G401 (cell line): ENCODE results near the gene RIC3. TPM values are rescaled to one million over a fixed set of nuclear protein-coding genes. Genes with fewer than 3 reads are reported as not detected.
"Not testable (repeated sequence)": the region's sequence is repeated elsewhere in the genome, so short reads cannot be mapped to it uniquely, and the experiment has no call there.

Source experiments
- DNase-seq: peaks from one replicate; pipeline ENCODE4 v3.0.0-alpha.2; 2015; ENCODE audit warnings: low spot score
- in situ Hi-C: cut with HindIII; loops from 2 replicates; pipeline ENCODE4 v1.10.0; 2016; ENCODE audit warnings: low sequenced_read_pairs, mixed read lengths
- total RNA-seq: library from RNA; depleted of rRNA; stranded (reverse); fragments of >200 nt; shearing (Covaris generic); gene quantifications from 2 replicates; pipeline ENCODE4 v1.2.3, GENCODE V29; 2014

The RIC3 gene
- total RNA-seq, 1 experiment from 2014 or later: not detected

DNA sequence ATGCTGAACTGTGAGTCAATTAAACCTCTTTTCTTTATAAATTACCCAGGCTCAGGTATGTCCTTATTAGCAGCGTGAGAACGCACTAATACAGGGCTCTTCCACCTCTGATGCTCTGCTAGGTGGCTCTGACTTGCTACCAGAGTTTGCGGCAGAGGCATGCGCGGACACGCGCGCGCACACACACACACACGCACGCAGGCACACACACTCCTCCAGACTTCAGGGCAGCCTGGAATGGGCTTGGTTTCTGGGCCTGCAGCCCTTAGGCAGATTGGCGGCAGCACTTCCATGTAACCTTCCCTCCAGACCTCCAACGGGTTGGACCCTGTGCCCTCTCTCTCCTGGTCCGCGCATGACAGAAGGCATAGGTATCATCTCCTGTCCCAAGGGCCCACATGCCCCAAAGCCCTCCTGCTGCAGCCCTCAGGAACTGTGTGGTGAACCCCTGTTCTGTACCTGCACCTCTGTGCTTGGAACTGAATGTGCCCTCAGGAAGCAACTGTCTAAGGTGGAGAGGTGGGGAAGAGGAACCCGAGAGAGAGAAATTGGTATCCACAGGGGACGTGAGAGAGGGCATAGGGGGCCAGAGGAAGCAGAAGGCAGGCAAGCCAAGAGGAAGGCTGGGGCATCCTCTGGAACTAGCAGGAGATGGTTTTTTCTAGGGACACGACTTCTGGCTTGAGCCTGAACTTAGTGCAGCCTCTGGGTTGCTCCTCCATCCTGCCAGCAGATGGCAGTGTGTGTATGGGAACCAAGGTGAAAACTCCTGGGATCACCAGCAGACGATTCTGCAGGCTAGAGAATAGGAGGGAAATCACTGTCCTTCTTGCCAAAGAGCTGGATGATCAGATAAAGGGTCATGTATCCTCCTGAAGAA, 23.4 kb upstream of the RIC3 start:
- in situ Hi-C loops: no loop called here
- peak; percentile 79 for DNase-seq

DNA sequence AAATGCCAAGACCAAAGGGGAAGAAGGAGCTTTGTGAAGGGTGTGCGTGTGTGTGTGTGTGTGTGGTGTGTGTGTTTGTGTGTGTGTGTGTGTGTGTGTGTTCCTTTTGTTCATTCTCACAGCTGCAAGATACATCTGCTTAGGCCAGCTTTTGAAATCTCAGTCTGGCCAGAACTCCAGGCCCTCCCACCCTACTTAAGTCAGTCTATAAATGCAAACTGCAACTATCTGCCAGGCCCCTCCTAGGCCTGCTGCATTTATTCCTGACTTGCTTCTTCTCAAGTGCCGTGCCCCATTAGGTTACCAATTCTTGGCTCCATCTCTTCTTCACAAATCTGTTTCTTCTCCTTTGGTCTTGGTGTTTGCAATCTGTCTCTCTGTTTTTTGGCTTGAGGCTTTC, 21.6 kb upstream of the RIC3 start:
- DNase-seq: no peak
- in situ Hi-C loops: no loop called here

DNA sequence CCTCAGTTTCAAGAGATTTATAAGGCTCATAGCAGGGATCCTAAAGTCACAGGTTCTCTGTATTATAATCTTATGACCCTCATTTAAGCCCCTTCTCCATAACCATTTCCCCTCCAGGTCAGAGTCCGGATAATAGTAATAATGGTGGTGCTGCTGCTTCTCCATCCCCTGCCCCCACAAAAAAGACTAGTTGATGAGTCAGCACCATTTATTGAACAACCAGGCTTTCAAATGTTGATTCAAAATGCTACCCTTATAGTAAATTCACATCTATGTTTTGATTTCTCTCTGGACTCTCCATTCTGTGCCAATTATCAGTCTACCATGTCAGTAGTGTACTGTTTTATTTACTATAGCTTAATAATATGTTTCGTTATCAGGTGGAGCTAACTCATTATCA, 17.6 kb upstream of the RIC3 start:
- no peak for DNase-seq
- in situ Hi-C loops: no loop called here

DNA sequence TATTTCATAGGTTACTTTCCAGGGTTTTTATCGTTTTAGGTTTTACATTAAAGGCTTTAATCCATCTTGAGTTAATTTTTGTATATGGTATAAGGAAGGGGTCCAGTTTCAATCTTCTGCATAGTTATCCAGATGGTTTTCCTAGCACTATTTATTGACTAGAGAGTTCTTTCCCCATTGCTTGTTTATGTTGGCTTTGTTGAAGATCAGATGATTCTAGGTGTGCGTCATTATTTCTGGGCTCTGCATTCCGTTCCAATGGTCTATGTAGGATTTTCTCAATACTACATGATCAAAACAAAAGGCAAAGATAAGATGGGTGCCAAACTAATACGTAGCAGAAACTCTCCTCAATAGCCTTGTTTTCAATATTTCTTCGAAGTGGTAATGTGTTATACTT, 14.3 kb upstream of the RIC3 start:
- no peak for DNase-seq
- in situ Hi-C loops: no loop called here

DNA sequence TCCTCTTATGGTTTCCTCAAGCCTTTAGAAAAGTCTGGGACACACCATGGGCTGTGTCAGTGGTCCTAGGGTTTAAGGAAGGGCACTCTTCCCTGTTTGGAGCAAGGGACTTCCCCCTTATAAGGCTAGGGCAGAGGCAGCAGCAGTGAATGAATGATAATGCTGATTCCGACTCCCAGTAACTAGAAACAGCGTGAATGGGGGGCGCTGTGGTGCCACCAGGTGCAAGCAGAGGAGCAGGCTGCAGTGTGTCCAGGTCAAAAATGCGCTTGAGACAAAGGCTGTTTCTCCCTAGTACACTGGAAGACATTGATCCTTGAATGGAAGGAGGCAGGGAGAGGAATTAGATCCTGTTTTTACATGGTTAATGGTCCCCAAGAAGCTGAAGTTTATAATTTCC, 11.6 kb upstream of the RIC3 start:
- in situ Hi-C loops: no loop called here
- no peak for DNase-seq

DNA sequence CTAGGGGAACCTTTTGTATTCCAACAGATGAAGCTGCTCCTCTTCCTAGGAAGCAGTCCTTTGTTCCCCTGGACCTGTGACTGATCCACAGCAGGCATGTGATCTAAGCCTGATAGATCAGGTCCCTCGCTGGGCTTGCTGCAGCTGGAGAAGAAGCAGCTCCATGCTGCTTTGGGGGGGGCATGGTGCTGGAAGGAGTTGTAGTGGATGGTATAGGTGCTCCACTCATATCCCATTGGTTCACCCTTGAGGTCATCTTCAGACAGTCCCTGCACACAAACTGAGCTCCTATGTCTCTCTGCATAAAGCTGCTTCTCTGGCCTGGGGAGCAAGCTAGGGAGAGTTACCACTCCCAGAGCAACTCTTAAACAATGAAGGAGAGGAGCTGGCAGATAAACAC, 9.5 kb upstream of the RIC3 start:
- no peak for DNase-seq
- in situ Hi-C loops: no loop called here

DNA sequence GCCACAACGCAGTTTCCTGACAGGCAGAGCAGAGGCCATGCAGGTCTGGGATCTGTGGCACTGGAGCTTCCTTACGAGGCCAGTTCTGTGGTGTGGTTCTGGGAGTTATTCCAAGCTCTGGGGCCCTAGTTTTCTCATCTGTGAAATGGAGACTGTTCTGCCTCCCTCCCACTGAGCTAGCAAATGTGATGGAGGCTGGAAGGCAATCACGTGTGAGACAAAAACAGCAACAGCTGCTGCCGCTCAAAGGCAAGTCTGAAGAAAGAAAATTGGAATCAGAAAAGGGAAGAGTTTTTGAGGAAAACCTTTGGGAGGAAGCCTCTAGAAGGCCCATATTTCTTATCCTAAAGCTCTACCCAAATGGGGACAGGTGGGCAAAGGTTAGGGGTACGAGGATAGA, 8.3 kb upstream of the RIC3 start:
- in situ Hi-C loops: no loop called here

DNA sequence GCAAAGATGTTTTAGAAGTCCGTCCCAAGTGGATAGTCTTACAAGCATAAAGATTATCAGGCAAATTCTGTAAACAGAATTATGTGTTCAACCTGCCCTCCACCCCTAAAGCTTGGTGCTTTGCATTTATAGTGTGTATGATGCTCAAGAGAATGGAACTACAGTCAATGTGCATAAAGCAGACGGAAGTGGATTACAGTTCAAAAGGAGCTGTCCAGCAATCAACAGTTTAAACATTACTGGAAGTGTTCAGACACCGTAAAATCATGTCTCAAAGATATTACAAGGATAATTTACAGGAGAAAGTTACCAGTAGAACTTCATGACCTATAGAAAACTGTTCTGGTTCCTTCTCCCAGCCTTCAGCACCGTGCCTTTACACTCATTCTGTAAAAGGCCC, 1.0 kb downstream of the RIC3 start:
- in situ Hi-C loops: no loop called here
- peak; percentile 4 for DNase-seq

More for the DNA sequence above, 8.3 kb upstream of the RIC3 start:
- DNase-seq: no peak

DNA sequence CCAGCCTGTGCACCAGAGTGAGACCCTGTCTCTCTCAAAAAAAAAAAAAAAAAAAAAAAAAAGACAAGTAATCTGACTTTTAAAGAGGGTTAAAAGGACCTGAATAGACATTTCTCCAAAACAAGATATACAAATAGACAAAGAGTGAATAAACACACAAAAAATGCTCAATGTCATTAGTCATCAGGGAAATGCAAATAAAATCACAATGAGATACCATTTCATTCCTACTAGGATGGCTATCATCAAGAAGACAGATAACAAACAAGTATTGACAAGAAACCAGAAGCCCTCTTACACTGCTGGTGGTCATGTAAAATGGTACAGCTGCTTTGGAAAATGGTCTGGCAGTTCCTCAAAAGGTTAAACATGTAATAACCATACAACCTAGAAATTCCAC, 4.1 kb downstream of the RIC3 start:
- no peak for DNase-seq
- in situ Hi-C loops: no loop called here

DNA sequence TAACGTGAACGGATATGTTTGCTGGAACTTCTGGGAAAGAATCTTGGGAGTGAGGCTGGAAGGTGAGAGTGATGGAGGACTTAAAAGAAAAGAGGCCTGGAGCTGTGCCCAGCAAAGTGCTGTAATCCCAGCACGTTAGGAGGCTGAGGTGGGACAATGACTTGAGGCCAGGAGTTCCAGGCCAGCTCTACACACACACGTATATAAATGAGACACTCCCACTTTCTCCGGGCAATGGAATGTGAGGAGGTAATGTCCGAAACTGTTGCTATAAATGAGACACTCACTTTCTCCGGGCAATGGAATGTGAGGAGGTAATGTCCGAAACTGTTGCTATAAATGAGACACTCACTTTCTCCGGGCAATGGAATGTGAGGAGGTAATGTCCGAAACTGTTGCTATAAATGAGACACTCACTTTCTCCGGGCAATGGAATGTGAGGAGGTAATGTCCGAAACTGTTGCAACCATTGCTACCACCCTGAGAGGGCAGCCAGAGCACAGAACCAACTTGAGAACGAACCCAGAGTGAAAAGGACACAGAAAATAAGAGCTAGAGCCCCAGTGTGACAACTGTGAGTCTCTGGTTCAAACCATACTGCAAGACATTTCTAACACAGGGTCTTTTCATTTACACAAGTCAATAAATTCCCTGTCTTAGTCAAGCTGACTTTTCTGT, 7.1 kb downstream of the RIC3 start:
- DNase-seq, in situ Hi-C loops: not testable (repeated sequence)

DNA sequence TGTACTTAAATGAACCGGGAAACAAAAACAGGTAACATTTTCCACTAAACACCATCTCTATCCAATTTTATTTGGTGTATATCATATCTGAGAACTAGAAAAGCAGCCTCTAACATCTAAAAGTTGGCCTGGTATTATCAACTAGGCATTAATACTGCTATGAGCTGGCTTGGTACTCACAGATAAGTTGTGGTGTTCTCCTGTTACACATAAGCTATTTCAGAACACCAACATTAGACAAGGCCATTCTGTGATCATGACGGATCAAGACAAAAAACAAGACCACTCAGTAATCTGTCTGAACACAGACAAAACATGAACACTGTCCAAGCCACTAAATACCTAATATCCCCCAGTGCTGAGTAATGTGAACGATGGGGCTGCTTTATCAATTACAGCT, 11.9 kb downstream of the RIC3 start:
- DNase-seq: no peak
- in situ Hi-C loops: no loop called here

DNA sequence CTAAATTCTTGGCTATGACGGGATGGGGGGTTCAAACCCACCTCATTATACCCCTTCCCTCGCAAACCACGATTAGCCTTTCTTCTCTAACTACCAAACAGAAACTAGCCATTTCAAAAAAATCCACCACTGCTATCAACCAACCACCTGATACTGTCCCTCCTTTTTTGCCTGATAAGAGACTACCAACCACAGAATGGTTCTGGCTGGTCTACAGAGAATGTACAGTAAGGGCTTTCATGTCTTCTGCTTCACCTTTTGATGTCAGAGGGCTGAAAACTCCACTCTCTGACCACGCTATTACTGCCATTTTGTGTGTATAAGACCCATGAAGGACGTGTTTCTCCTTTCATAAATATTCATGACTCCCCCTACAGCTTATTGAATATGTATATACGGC, 19.1 kb downstream of the RIC3 start:
- in situ Hi-C loops: no loop called here
- no peak for DNase-seq

DNA sequence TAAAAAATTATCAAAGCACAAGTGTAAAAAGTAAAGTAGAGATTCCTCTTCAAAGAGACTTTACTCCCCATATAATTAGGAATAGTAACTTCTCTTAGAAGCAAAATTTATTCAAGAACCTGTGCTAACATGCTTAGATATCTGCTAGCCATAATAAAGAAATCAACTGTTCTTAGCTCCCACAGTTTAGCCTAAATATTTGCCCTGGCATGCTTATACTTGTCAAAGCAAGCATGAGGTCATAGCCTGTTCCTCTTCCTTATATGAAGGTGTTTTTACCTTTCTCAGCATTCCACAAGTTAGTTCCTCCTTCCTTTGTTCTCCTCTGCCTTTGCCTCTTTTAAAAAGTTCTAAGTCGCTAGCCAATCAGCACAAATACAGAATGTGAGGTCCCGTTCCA, 30.3 kb downstream of the RIC3 start:
- in situ Hi-C loops: no loop called here
- DNase-seq: no peak

DNA sequence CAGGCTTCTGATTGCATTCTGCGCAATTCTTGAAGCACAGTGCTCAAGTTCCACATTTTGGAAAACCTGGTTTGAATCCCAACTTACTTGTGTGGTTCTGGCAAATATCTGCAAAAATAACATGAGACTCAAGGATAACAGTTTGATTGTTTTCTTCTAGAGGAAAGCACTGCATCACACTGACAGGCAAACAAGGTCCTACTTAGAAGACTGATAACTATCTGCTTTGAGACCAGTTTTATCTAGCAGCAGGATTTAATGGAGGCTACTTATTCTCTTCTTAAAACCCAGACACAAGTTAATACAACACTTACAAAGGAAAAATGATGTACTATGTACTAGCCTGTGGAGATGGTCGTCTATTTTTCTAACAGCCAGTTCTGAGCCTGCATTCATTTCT, 41.4 kb downstream of the RIC3 start:
- in situ Hi-C loops: no loop called here
- DNase-seq: no peak

DNA sequence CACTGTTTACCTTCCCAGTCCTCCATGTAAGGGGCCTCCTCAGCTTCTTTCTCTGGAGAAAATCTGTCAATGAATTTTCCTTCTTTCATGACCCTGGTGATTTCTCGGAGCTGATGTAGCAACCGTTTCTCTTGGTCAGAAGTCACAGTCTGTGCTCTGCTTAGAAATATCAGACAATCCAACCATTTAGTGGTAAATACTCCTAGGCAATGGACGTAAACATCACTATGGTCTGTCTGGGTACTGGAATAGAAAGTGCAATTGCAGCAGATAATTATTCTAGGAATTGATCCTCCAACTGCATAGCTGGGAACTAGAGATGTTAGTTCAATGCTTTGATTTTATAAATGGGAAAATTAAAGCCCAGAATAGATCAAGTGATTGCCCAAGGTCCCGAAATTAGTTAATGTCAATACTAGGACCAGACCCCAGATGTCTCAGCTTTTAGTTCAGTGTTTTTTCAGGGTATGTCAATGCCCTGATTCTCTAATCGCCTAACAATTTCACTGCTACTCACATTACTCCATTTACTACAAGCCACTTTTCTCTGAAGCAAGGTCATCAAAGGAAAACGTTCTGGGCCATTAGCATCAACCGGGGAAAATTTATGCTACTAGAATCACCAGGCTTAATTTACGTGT, 42.1 kb downstream of the RIC3 start:
- in situ Hi-C loops: no loop called here
- DNase-seq: no peak

DNA sequence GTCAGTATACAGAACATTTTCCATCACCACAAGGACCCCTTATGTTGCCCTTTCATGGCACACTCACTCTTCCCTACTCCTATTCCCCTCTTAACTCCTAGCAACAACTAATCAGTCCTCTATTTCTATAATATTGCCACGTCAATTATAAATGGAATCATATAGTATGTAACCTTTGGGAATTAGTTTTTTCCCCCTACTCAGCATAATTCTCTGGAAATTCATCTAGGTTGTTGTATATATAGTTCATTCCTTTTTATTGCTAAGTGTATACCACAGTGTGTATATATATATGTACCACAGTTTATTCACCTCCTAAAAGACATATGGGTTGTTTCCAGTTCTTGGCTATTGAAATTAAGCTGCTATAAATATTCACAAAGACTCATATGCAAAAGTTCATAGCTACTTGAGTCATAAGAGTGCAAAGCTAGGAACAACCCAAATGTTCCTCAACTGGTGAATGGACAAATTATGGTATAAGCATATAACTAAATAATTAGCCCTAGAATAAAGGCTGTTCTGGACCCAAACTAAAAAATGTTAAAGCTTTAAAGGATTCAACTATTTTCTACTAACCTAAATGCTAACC, 46.6 kb downstream of the RIC3 start:
- no peak for DNase-seq
- in situ Hi-C loops: no loop called here

DNA sequence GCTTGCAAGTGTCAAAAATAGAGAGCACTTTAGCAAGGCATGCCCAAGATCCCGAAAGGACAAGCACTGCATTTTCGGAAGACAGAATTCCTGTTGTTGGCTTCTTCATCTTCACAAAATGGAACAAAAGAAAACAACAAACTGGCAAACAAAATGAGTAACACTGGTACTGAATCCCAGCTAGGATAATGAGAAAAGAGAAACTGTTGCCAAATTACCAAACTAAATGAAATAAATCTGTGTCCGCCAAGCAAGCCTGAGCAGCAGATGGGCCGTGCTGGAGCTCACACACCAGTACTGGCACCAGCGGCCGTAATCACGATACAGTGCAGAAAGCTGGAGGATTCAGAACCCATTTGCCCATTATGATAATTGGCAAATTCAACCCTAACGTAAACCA, 57.2 kb downstream of the RIC3 start:
- in situ Hi-C loops: no loop called here
- peak; percentile 90 for DNase-seq

DNA sequence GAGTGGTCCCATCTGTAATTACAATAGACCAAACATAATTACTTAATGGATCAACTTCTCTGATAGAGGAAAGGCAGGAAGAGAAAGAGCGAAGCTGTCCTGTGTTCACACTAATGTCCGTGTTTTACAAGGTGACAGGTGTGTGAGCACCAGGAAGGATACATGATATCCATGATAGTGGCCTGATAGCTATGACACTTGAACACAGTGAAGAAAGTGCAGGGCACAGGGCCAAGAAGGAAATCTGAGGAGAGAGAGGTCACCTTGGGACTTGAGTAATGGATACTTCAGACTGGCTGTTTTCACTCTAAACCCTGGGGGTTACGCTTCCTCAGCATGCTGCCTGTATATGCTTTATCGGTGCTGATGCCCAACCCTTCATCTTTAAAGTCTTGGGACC, 58.4 kb downstream of the RIC3 start:
- in situ Hi-C loops: no loop called here
- no peak for DNase-seq

DNA sequence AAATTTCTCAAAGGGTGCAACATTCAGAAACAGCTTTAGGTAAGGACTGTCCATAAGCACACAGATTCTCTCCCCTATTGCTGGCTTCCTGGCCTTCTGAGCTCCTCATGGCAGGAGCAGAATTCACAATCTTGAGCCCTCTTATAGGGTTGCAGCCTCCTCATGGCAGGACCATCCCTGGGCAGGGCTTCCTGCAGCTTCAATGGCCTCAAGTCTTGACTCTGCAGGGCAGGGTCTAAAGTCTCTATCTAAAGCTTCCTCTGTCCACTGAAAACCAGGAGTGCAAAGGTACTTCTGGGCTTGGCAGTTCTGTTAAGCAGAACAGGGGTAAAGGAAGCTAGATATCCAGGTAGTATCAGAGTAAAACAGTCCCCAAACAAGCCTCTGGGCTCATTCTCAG, 59.1 kb downstream of the RIC3 start:
- DNase-seq: no peak
- in situ Hi-C loops: no loop called here

DNA sequence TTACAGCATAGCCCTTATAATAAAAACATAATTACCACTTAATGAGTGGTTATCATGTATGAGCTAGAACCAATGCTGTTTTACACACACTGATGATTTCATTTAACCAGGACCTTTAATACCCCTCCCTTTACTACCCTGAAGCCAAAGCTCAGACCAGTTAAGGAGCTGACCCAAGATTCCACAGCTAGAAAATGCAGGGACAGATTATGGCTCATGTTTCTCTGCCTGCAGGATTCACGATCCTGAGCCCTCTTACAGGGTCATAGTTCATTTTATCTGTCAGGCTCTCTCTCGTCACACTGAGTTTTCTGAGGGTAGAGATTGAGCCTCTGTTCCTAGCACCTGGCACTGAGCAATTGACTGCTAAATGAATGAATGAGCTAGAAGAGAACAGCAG, 60.4 kb downstream of the RIC3 start:
- in situ Hi-C loops: no loop called here
- DNase-seq: no peak
